ENCODE results near the gene RFTN1. TPM values are rescaled to one million over a fixed set of nuclear protein-coding genes. Genes with fewer than 3 reads are reported as not detected.

Gene RFTN1
- total and polyA plus RNA-seq, 5 experiments from 2014 or later, result 35.3 to 61.8 (median 44.2) TPM

DNA sequence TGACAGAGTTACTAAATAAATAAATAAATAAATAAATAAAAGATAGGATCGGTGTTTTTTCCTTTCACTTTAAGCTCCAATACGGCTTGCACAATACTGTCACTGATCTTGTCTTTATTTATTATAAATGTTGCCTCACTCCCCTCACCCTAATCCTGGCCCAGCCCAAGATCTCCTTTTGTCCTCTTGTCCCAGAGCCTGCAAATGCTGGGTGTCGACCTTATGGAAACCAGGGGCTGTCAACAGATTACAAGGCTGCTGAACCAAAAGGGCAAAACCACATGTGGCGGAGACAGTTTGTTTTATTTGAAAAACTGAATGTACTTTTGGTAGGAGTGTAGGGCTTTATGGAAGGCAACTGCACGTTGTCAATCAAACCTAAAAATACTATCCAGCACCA is 75.9 kb downstream of the RFTN1 start:
- Mint-ChIP-seq H3K4me3 (no peak overlapping the region), H3K27me3 (no peaks in the 10 kb centered on the region), H3K9me3 (no peaks in the 10 kb centered on the region), H3K4me1 (peaks cover 8 to 50% (median 25%) of the 10 kb centered on the region in 4 donors), H3K36me3 (peaks cover under 1 to 19% (median 11%) of the 10 kb centered on the region in 3 donors), H3K27ac (no peak overlapping the region)
- POLR2A ChIA-PET, result no interaction called here
- DNase-seq, result no peak
- ATAC-seq, result no peak

DNA sequence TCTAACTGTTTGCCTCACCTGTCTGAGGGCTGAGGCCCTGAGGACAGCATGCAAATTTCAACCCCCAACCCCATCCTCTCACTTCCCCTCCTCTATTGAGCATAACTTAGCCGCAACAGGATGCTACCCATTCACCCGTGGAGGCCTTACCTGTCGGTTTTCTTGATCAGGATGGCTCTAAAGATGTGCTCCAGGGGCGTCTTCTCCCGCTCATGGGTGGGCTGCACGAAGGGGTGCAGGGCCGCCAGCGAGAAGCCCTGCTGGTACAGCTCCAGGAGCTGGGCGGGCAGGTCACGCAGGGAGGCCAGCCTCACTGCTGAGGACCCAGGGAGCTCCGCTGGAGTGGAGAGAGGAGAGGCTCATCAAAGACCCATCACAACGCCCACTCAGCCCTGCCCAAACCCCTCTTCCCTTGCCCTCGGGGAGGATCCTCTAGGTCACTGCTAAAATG is 79.8 kb downstream of the RFTN1 start:
- Mint-ChIP-seq H3K4me1 (peaks cover 8 to 44% (median 18%) of the 10 kb centered on the region in 4 donors), H3K36me3 (peaks cover 4 to 54% (median 37%) of the 10 kb centered on the region in 3 donors), H3K9me3 (no peaks in the 10 kb centered on the region), H3K27me3 (no peaks in the 10 kb centered on the region), H3K4me3 (peak overlapping the region in 2 of 10 donors; percentile 18 to 36), H3K27ac (peak overlapping the region in 2 of 10 donors; percentile 43 to 46)
- POLR2A ChIA-PET, result no interaction called here
- ATAC-seq, result peak in 1 of 2 donors; percentile 46
- peak in 1 of 10 donors; percentile 10 for DNase-seq

DNA sequence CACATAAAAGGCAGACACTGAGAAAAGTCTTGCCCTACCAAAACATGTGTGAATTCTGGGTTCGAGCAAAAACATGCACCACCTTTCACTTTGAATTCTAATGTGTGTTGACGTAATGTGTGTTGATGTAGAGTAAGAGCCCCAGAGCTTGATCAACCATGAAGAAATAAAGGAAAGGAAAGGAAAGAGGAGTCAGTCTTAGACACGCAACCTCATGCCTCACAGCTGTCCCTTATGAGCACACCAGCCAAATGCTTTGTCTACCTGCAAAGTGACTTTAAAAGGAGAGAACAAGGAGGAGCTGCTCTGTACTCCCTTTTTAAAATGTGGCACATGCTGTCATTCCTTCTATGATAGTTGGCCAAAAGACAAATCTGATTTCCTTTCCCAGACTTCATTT is 80.8 kb downstream of the RFTN1 start:
- DNase-seq (no peak), ATAC-seq (no peak)
- no peak overlapping the region for H3K4me3 Mint-ChIP-seq
- H3K9me3 Mint-ChIP-seq, result no peaks in the 10 kb centered on the region
- peaks cover 10 to 42% (median 20%) of the 10 kb centered on the region in 4 donors for H3K4me1 Mint-ChIP-seq
- no peaks in the 10 kb centered on the region for H3K27me3 Mint-ChIP-seq
- peaks cover 4 to 62% (median 43%) of the 10 kb centered on the region in 3 donors for H3K36me3 Mint-ChIP-seq
- peak overlapping the region in 1 of 10 donors; percentile 61 for H3K27ac Mint-ChIP-seq
- POLR2A ChIA-PET, result no interaction called here

DNA sequence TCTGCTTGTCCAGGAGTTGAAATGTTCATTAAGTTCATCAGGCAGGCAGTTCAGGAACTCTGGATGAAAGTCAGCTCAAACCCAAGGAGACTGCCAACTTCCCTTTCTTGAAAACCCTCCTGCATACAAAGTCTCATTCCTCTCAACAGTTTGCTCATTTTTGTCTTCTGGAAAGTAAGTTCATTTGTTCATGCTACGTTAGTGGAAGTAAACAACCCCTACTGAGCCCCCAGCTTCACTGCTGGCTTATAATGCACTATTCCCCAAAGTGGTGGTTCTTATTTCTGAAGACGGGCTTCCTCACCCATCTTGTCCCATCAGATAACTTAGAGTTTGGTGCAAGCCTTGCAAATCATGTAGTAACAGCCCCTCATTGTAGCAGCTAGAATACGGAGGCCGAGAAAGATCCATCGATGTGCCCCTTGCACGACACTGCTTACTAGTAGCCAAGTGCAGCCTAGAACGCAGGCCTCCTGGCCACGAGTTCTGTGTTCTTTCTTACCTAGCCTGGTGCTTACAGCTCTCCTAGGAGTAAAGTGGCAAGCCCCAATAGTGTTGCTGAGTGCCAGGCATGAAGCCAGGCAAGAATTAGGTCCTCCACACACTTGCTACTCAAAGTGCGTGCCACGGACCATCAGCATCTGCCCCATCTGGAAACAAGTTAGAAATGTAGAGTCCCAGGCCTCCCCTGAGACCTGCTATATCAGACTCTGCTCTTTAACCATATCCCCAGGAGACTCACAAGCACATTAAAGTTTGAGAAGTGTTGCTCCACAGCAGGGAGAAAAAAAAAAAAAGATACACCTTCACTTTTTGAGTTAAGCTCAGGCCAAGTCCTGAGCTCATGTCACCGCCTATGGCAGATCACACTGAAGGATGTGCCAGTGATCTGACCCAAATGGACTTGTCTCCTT is 82.5 kb downstream of the RFTN1 start:
- Mint-ChIP-seq H3K27ac (peak overlapping the region in 6 of 10 donors; percentile 3 to 60 (median 28)), H3K4me1 (peaks cover 13 to 44% (median 29%) of the 10 kb centered on the region in 4 donors), H3K27me3 (no peaks in the 10 kb centered on the region), H3K36me3 (peaks cover 4 to 73% (median 51%) of the 10 kb centered on the region in 3 donors), H3K9me3 (peaks cover 0 to 9% (median 0%) of the 10 kb centered on the region in 9 donors), H3K4me3 (peak overlapping the region in 1 of 10 donors; percentile 3)
- POLR2A ChIA-PET, result no interaction called here
- DNase-seq, result peak in 1 of 10 donors; percentile 15
- ATAC-seq, result peak in 1 of 2 donors; percentile 64

DNA sequence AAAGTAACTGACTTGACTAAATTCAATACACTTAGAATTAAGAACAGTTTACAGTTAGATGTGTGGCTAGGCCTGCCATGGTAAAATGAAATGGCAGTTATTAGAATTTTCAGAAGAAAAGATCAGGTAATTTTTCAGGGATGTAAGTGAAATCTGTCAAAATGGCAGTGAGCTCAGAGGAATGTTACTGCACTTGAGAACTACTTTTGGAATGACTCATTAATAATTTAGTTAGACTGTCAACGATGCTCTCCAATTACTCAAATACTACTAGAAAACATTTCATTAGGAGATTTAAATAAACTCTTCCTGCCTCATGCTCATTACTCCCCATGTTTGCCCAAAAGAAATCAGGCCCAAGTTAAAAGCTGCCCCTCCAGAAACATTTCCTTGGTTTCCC is 84.4 kb downstream of the RFTN1 start:
- POLR2A ChIA-PET, result no interaction called here
- no peaks in the 10 kb centered on the region for H3K27me3 Mint-ChIP-seq
- no peak for ATAC-seq
- no peak for DNase-seq
- H3K27ac Mint-ChIP-seq, result peak overlapping the region in 5 of 10 donors; percentile 2 to 25 (median 7)
- H3K4me3 Mint-ChIP-seq, result no peak overlapping the region
- peaks cover 4 to 76% (median 52%) of the 10 kb centered on the region in 3 donors for H3K36me3 Mint-ChIP-seq
- H3K4me1 Mint-ChIP-seq, result peaks cover 16 to 48% (median 33%) of the 10 kb centered on the region in 4 donors
- H3K9me3 Mint-ChIP-seq, result peaks cover 0 to 9% (median 0%) of the 10 kb centered on the region in 9 donors

DNA sequence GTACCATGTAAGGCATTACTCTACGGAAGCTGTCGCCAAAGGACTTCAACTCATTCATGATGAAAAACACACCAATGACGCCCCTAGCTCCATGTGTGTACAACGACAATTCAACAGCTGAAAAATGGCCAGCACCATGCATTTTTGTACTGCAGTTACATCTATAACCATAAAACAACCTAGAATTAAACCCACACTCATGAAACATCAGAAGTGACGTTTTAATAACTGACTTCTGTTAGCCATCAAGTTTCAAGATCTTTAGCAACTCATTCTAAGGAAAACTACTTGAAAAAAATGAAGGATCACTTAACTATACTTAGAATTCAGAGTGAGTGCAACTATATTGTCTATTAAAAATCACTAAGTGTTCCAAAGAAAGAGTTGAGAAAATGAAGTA is 84.9 kb downstream of the RFTN1 start:
- peaks cover 16 to 48% (median 31%) of the 10 kb centered on the region in 4 donors for H3K4me1 Mint-ChIP-seq
- POLR2A ChIA-PET, result no interaction called here
- H3K9me3 Mint-ChIP-seq, result peaks cover 0 to 9% (median 0%) of the 10 kb centered on the region in 9 donors
- no peak for ATAC-seq
- no peak overlapping the region for H3K4me3 Mint-ChIP-seq
- DNase-seq, result no peak
- H3K27me3 Mint-ChIP-seq, result no peaks in the 10 kb centered on the region
- H3K27ac Mint-ChIP-seq, result peak overlapping the region in 1 of 10 donors; percentile 5
- peaks cover 4 to 71% (median 49%) of the 10 kb centered on the region in 3 donors for H3K36me3 Mint-ChIP-seq

DNA sequence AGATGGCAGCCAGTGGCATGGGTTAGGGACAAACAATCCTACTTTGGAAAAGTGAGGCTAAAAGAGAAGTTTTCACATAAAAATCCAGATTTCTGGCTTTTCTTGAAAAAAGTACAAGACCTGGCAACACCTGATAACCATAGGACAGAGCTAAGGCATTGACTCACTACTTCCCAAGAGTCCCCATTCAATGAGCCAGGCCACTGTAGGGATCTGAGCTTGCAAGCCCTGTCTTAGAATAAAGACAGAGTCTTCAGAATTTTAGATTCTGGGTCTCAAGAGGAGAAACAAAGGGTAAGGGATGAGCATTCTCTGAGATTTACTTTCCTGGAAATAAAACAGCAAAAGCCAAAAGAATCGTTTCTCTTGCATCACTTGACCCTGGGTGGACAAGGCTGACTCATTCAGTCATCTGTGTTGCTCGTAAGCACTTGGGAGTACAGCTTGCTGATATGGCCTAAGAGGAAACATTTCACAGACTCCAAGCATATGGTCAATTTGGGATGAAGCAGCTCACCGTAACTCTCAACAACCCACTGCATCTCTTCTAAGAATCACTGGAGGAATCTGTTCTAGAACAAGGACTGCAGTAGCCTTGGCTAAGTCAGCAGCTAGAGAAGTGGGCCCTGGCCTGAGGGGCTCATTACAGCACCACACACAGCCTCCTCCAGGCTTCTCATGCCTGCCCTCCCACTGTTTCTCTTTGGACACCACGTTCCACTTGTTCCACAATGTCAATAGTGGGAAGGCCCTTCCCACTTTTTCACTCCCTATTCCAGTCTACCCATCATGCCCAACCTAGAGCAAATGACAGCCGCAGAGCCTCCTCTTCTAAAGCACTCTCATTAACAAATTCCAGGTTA is 86.2 kb downstream of the RFTN1 start:
- Mint-ChIP-seq H3K4me3 (no peak overlapping the region), H3K9me3 (peaks cover 0 to 9% (median 0%) of the 10 kb centered on the region in 9 donors), H3K36me3 (peaks cover 1 to 59% (median 39%) of the 10 kb centered on the region in 3 donors), H3K27me3 (no peaks in the 10 kb centered on the region), H3K4me1 (peaks cover 16 to 48% (median 28%) of the 10 kb centered on the region in 4 donors), H3K27ac (peak overlapping the region in 3 of 10 donors; percentile 5 to 52 (median 40))
- no peak for ATAC-seq
- POLR2A ChIA-PET, result no interaction called here
- no peak for DNase-seq

DNA sequence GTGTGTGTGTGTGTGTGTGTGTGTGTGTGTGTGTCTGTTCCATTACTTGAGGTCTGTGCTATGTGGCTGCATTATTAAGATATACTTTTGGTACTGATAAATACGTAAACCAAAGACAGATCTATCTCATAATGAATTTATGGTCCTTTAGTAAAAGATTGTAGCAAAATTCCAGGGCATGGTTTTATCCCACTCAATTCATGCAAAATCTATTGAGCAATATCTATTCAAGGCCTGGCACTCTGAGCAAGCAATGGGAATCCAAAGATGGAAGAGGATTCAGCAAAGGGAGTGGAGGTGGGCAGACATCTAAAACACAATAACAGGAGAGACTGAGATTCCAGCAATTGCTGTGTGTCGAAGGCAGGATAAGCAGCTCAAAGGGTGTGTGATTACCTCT is 86.8 kb downstream of the RFTN1 start:
- POLR2A ChIA-PET, result no interaction called here
- H3K36me3 Mint-ChIP-seq, result peaks cover 0 to 53% (median 32%) of the 10 kb centered on the region in 3 donors
- ATAC-seq, result no peak
- no peak overlapping the region for H3K4me3 Mint-ChIP-seq
- H3K27me3 Mint-ChIP-seq, result no peaks in the 10 kb centered on the region
- H3K27ac Mint-ChIP-seq, result peak overlapping the region in 2 of 10 donors; percentile 15 to 54
- peaks cover 0 to 9% (median 0%) of the 10 kb centered on the region in 9 donors for H3K9me3 Mint-ChIP-seq
- no peak for DNase-seq
- peaks cover 16 to 47% (median 25%) of the 10 kb centered on the region in 4 donors for H3K4me1 Mint-ChIP-seq

DNA sequence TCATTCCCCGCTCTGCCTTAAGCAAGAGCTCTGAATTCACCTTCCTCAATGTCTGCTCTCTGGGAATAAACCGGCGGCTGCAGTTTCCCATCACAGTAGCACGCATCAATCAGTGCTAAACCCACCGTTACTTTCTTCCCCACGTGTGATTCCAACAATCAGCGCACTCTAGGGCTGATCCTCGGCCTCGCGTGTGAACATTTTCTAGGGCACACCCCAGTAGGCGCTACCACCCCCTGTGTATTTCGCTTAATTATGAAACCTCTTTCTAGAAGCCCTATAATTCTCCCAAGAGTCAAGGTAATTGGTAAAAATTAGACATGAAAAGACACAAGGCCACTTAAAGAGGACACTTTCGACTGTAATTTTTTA is 87.5 kb downstream of the RFTN1 start:
- Mint-ChIP-seq H3K4me1 (peaks cover 16 to 40% (median 26%) of the 10 kb centered on the region in 4 donors), H3K4me3 (no peak overlapping the region), H3K27me3 (no peaks in the 10 kb centered on the region), H3K9me3 (peaks cover 0 to 9% (median 0%) of the 10 kb centered on the region in 9 donors), H3K27ac (no peak overlapping the region), H3K36me3 (peaks cover 0 to 49% (median 27%) of the 10 kb centered on the region in 3 donors)
- POLR2A ChIA-PET, result no interaction called here
- ATAC-seq (no peak), DNase-seq (no peak)

DNA sequence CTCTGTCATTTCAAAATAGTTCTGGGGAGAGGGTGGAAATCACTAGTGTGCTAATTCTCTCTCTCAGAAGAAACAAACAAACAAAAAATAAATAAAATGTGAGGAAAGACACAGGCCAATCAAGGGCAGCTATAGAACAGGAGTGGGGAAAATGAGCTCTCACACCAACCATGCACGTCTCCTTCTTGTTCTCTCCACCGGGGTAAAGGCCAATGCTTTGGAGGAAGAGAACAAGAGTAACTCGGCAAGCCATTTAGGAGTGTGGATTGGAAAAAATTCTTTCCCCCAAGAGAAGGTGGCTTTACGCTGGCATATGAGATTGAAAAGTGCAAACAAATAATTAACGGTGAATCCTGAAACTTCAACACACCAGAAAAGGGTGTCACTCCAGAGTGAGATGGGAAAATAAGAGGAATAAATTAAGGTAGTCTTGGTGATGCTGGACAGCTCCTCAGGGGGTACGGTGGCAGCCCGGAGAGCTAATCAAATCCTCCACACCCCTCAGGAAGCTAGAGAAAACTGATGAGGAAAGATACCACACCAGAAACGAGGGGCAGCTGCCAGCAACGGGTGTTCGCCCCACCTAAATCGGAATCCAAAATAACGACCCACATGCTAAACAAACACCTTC is 88.0 kb downstream of the RFTN1 start:
- H3K4me1 Mint-ChIP-seq, result peaks cover 12 to 35% (median 23%) of the 10 kb centered on the region in 4 donors
- no peak overlapping the region for H3K4me3 Mint-ChIP-seq
- peak overlapping the region in 2 of 10 donors; percentile 11 to 43 for H3K27ac Mint-ChIP-seq
- H3K27me3 Mint-ChIP-seq, result no peaks in the 10 kb centered on the region
- H3K36me3 Mint-ChIP-seq, result peaks cover 0 to 47% (median 23%) of the 10 kb centered on the region in 3 donors
- peaks cover 0 to 9% (median 0%) of the 10 kb centered on the region in 9 donors for H3K9me3 Mint-ChIP-seq
- no peak for DNase-seq
- ATAC-seq, result no peak
- POLR2A ChIA-PET, result no interaction called here

DNA sequence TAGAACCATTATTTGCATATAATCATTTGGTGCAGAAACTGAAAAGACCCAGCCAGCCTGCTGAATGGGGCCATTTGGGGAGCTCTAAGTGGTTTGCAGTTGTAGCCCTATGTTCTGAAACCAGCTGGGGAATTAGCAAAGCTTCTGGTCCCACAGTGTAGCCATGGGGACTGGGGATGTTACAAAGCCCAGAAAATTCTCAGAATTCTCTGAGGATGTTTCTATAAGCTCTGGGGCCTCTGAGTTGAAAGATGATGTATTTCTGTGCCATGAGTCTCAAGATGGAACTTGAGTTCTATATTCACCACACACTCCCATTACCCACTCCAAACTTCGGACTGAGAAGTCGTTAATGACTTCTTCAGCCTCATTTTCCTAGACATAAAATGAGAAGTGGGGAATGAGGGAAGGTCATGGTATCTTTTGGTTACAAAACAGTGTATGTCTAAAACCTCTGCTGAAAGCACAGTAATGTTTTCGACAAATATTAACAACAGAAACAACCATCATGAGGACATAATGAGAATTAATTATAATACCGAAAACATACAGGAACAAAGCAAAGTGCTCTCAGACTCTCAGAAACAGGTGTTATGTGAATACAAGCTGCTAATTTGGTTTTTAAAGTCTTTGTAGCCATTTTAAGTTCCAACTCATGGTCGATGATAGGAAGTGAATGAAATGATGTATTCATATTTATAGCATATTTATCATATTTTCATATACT is 89.4 kb downstream of the RFTN1 start:
- H3K9me3 Mint-ChIP-seq, result peaks cover 0 to 9% (median 0%) of the 10 kb centered on the region in 9 donors
- DNase-seq (no peak), ATAC-seq (no peak)
- peaks cover 12 to 33% (median 25%) of the 10 kb centered on the region in 4 donors for H3K4me1 Mint-ChIP-seq
- no peak overlapping the region for H3K4me3 Mint-ChIP-seq
- POLR2A ChIA-PET, result interaction anchor here (0.5 kb wide), 1 partner anchor 76 kb away, joined by 4 read pairs; no protein-coding TSS in a partner anchor
- H3K36me3 Mint-ChIP-seq, result peaks cover 0 to 40% (median 15%) of the 10 kb centered on the region in 3 donors
- H3K27ac Mint-ChIP-seq, result no peak overlapping the region
- no peaks in the 10 kb centered on the region for H3K27me3 Mint-ChIP-seq

All from naive thymus-derived CD8-positive, alpha-beta T cell (primary cell).